HEK293 (cell line): ENCODE data around the gene PARP3.
A peak's percentile ranks its signal among the peaks of the same experiment; 100 is the strongest.

Experiments used
- GFI1B ChIP-seq: fragments of 450-650 bp; formaldehyde crosslinking; IDR thresholded peaks from 2 replicates; pipeline ENCODE4 v1.5.1; 2016; ENCODE audit warnings: missing biosample characterization, missing genetic modification characterization
- HOXC10 ChIP-seq: sonication (generic); formaldehyde crosslinking; IDR thresholded peaks from 2 replicates; pipeline ENCODE4 v1.8.1; 2023; ENCODE audit warnings: mild to moderate bottlenecking, missing genetic modification reagents
- INSM2 ChIP-seq: fragments of 450-650 bp; formaldehyde crosslinking; IDR thresholded peaks from 2 replicates; pipeline ENCODE4 v1.5.1; 2016; ENCODE audit warnings: missing biosample characterization, missing genetic modification characterization
- MEIS1 ChIP-seq: sonication (generic); formaldehyde crosslinking; IDR thresholded peaks from 2 replicates; pipeline ENCODE4 v1.8.1; 2022; ENCODE audit warnings: missing genetic modification reagents, mild to moderate bottlenecking, borderline replicate concordance
- PRDM1 ChIP-seq: fragments of 450-650 bp; formaldehyde crosslinking; IDR thresholded peaks from 2 replicates; pipeline ENCODE4; 2016; ENCODE audit warnings: missing biosample characterization, missing genetic modification characterization
- SP7 ChIP-seq: fragments of 450-650 bp; formaldehyde crosslinking; IDR thresholded peaks from 2 replicates; pipeline ENCODE4 v1.5.1; 2016; ENCODE audit warnings: missing biosample characterization, missing genetic modification characterization
- TSHZ1 ChIP-seq: fragments of 450-650 bp; formaldehyde crosslinking; IDR thresholded peaks from 2 replicates; pipeline ENCODE4 v1.5.1; 2016; ENCODE audit warnings: missing biosample characterization, missing genetic modification characterization, borderline replicate concordance
- YY1 ChIP-seq: fragments of 450-650 bp; formaldehyde crosslinking; IDR thresholded peaks from 2 replicates; pipeline ENCODE4 v1.5.1; 2018; ENCODE audit warnings: missing biosample characterization, missing genetic modification characterization
- YY2 ChIP-seq: fragments of 450-650 bp; formaldehyde crosslinking; IDR thresholded peaks from 2 replicates; pipeline ENCODE4 v1.5.1; 2016; ENCODE audit warnings: missing biosample characterization, missing genetic modification characterization
- ZBTB20 ChIP-seq: fragments of 450-650 bp; formaldehyde crosslinking; IDR thresholded peaks from 2 replicates; pipeline ENCODE4 v1.5.1; 2016; ENCODE audit warnings: missing biosample characterization, missing genetic modification characterization
- ZBTB21 ChIP-seq: fragments of 450-650 bp; formaldehyde crosslinking; IDR thresholded peaks from 2 replicates; pipeline ENCODE4 v1.5.1; 2017; ENCODE audit warnings: missing biosample characterization, missing genetic modification characterization
- ZNF148 ChIP-seq: fragments of 450-650 bp; formaldehyde crosslinking; IDR thresholded peaks from 2 replicates; pipeline ENCODE4 v1.5.0; 2017; ENCODE audit warnings: missing biosample characterization, missing genetic modification characterization, borderline replicate concordance
- ZNF19 ChIP-seq: fragments of 450-650 bp; formaldehyde crosslinking; IDR thresholded peaks from 2 replicates; pipeline ENCODE4; 2016; ENCODE audit warnings: missing biosample characterization, missing genetic modification characterization, low read depth
- ZNF248 ChIP-seq: fragments of 450-650 bp; formaldehyde crosslinking; IDR thresholded peaks from 2 replicates; pipeline ENCODE4 v1.5.1; 2017; ENCODE audit warnings: missing biosample characterization, missing genetic modification characterization
- ZNF280C ChIP-seq: fragments of 450-650 bp; formaldehyde crosslinking; IDR thresholded peaks from 2 replicates; pipeline ENCODE4 v1.5.1; 2016; ENCODE audit warnings: missing biosample characterization, missing genetic modification characterization
- ZNF280D ChIP-seq: fragments of 450-650 bp; formaldehyde crosslinking; IDR thresholded peaks from 2 replicates; pipeline ENCODE4 v1.5.1; 2016; ENCODE audit warnings: missing biosample characterization, missing genetic modification characterization
- ZNF354C ChIP-seq: fragments of 450-650 bp; formaldehyde crosslinking; IDR thresholded peaks from 2 replicates; pipeline ENCODE4 v1.5.1; 2016; ENCODE audit warnings: missing biosample characterization, missing genetic modification characterization, low read depth, borderline replicate concordance
- ZNF433 ChIP-seq: fragments of 450-650 bp; formaldehyde crosslinking; IDR thresholded peaks from 2 replicates; pipeline ENCODE4 v1.5.1; 2016; ENCODE audit warnings: missing biosample characterization, missing genetic modification characterization, low read depth
- ZNF544 ChIP-seq: fragments of 450-650 bp; formaldehyde crosslinking; IDR thresholded peaks from 2 replicates; pipeline ENCODE4 v1.5.0; 2017; ENCODE audit warnings: missing biosample characterization, missing genetic modification characterization
- ZNF549 ChIP-seq: fragments of 450-650 bp; IDR thresholded peaks from 2 replicates; pipeline ENCODE4 v1.5.1; 2018; ENCODE audit warnings: missing biosample characterization, missing genetic modification characterization, mild to moderate bottlenecking, inconsistent platforms, moderate library complexity
- ZNF600 ChIP-seq: fragments of 450-650 bp; formaldehyde crosslinking; IDR thresholded peaks from 2 replicates; pipeline ENCODE4 v1.5.1; 2016; ENCODE audit warnings: missing biosample characterization, missing genetic modification characterization
- ZNF677 ChIP-seq: fragments of 450-650 bp; IDR thresholded peaks from 2 replicates; pipeline ENCODE4 v1.5.0; 2018; ENCODE audit warnings: missing biosample characterization, mild to moderate bottlenecking, missing genetic modification characterization, moderate library complexity
- ZNF692 ChIP-seq: fragments of 450-650 bp; formaldehyde crosslinking; IDR thresholded peaks from 2 replicates; pipeline ENCODE4 v1.5.1; 2016; ENCODE audit warnings: missing biosample characterization, missing genetic modification characterization
- ZNF843 ChIP-seq: fragments of 450-650 bp; formaldehyde crosslinking; IDR thresholded peaks from 2 replicates; pipeline ENCODE4 v1.5.1; 2016; ENCODE audit warnings: missing biosample characterization, missing genetic modification characterization

PARP3 gene

GRCh38 chr3:51995346-51996163, 53.4 kb downstream of the PARP3 start, which contains the start of gene RPL29 (continued):
- TF ChIP-seq TSHZ1 (tag by site-specific recombination) (no peak), INSM2 (tag by site-specific recombination) (0 out of 2 replicates have a peak, but pooled peaks have one; percentile 41), ZNF354C (tag by site-specific recombination) (no peak), ZNF600 (tag by site-specific recombination) (no peak; the same call in 1 of the 2 replicates), ZNF692 (tag by site-specific recombination) (peak; percentile 78), PRDM1 (tag by site-specific recombination) (peak; percentile 42; the same call in 1 of the 2 replicates), MEIS1 (CRISPR knock-in tag) (no peak), ZNF248 (tag by site-specific recombination) (no peak), ZNF280D (0 out of 2 replicates have a peak, but pooled peaks have one; percentile 58), ZNF148 (no peak), GFI1B (peak; percentile 62; the same call in 1 of the 2 replicates), ZNF549 (tag by site-specific recombination) (no peak), SP7 (tag by site-specific recombination) (peak; percentile 89), YY1 (tag by site-specific recombination) (peak; percentile 60; the same call in 1 of the 2 replicates), ZBTB21 (tag by site-specific recombination) (peak; percentile 65), HOXC10 (CRISPR knock-in tag) (peak; percentile 77; the same call in 1 of the 2 replicates), ZNF544 (tag by site-specific recombination) (no peak), ZNF843 (peak; percentile 64; the same call in 1 of the 2 replicates), ZNF677 (tag by site-specific recombination) (no peak), ZNF280C (tag by site-specific recombination) (no peak), ZNF433 (tag by site-specific recombination) (no peak), ZBTB20 (tag by site-specific recombination) (peak; percentile 47; the same call in 1 of the 2 replicates), ZNF19 (tag by site-specific recombination) (no peak), YY2 (tag by site-specific recombination) (peak; percentile 74)
